Caco-2 (cell line): Measurements from ENCODE around the gene FHL1. TPM values are rescaled to one million over a fixed set of nuclear protein-coding genes. Genes with fewer than 3 reads are reported as not detected.

Experiments used
- Bru-seq: library from RNA; stranded (reverse); fragments of 400-500 nt; gene quantifications from one replicate; lab custom pipeline; 2021; lab: Mats Ljungman, UMichigan
- BruChase-seq, 2 experiments: library from RNA; stranded (reverse); fragments of 400-500 nt; gene quantifications; one replicate each; lab custom pipeline; 2021; lab: Mats Ljungman, UMichigan
- BruUV-seq: library from RNA; stranded (reverse); fragments of 400-500 nt; replicated peaks from 2 replicates; lab custom pipeline; 2021; lab: Mats Ljungman, UMichigan
- CTCF ChIA-PET: fragments of 300-600 bp; sonication (Branson Sonifier 250); formaldehyde crosslinking; loops from one replicate; lab custom pipeline; 2022; ENCODE audit warnings: antibody characterized with exemption; lab: Charles Lee
- POLR2A ChIA-PET: fragments of 300-600 bp; sonication (Branson Sonifier 250); formaldehyde crosslinking; loops from one replicate; lab custom pipeline; 2022; ENCODE audit warnings: antibody characterized with exemption; lab: Charles Lee
- DNase-seq, 2 experiments: peaks; one replicate each; pipeline versions ENCODE4 v3.0.0 to v3.0.0-alpha.2; 2020 to 2022
- H3K27me3 ChIP-seq: replicated peaks from 2 replicates; pipeline ENCODE4 v1.6.0; 2011; ENCODE audit warnings: low read length; ENCODE audit not compliant: control insufficient read depth, insufficient read depth
- H3K36me3 ChIP-seq: 2 replicates; pipeline ENCODE4 v1.5.1; 2011; ENCODE audit warnings: low read length; ENCODE audit not compliant: control insufficient read depth, insufficient read depth
- H3K4me1 ChIP-seq: fragments of 250-450 bp; sonication (Bioruptor Pico); 2 replicates; pipeline ENCODE4 v1.5.1; 2020; ENCODE audit warnings: mild to moderate bottlenecking
- H3K4me3 ChIP-seq: 2 replicates; pipeline ENCODE4 v1.5.1; 2011; ENCODE audit warnings: low read depth, mild to moderate bottlenecking, control low read depth, low read length
- H3K9me3 ChIP-seq: fragments of 250-450 bp; sonication (Bioruptor Pico); 2 replicates; pipeline ENCODE4 v1.5.1; 2020; ENCODE audit warnings: mild to moderate bottlenecking, moderate library complexity
- H3K27ac Mint-ChIP-seq: one replicate; pipeline ENCODE4 v1.8.0; 2022; ENCODE audit warnings: mixed read lengths; ENCODE audit not compliant: unreplicated experiment
- H3K27me3 Mint-ChIP-seq: one replicate; pipeline ENCODE4 v1.8.0; 2022; ENCODE audit warnings: mixed read lengths; ENCODE audit not compliant: insufficient read depth, unreplicated experiment
- H3K36me3 Mint-ChIP-seq: one replicate; pipeline ENCODE4 v1.8.0; 2022; ENCODE audit warnings: mild to moderate bottlenecking, mixed read lengths; ENCODE audit not compliant: insufficient read depth, unreplicated experiment
- H3K4me1 Mint-ChIP-seq: one replicate; pipeline ENCODE4 v1.8.0; 2022; ENCODE audit warnings: low read depth, mixed read lengths; ENCODE audit not compliant: unreplicated experiment
- H3K4me3 Mint-ChIP-seq: one replicate; pipeline ENCODE4 v1.8.0; 2022; ENCODE audit warnings: mild to moderate bottlenecking, moderate library complexity, mixed read lengths; ENCODE audit not compliant: unreplicated experiment
- H3K9me3 Mint-ChIP-seq: one replicate; pipeline ENCODE4 v1.8.0; 2022; ENCODE audit warnings: mixed read lengths; ENCODE audit not compliant: unreplicated experiment
- intact Hi-C: fragments of 100-400 bp; cut with micrococcal nuclease; formaldehyde crosslinking; loops from one replicate; pipeline ENCODE4 v1.10.0; 2022; ENCODE audit not compliant: unreplicated experiment
- long read RNA-seq: library from polyadenylated mRNA; stranded (forward); transcript quantifications from one replicate; pipeline ENCODE4 v2.0.0, GENCODE V29; 2022
- total RNA-seq: library from RNA; stranded (reverse); gene quantifications from 2 replicates; pipeline ENCODE4 v1.2.3, GENCODE V29; 2022
- TF ChIP-seq, protein P1 (sequence below), 2 experiments: fragments of 200-600 bp in 1 of 2; IDR thresholded peaks; 1 replicate in 1 of 2; 2 replicates in 1 of 2; pipeline versions ENCODE4 v1.5.1 to v1.8.0; 2011 to 2022; ENCODE audit warnings: antibody characterized with exemption in 1 of 2, control low read depth in 1 of 2, inconsistent platforms in 1 of 2, low read depth in 1 of 2, low read length in 1 of 2, mild to moderate bottlenecking in 1 of 2, moderate library complexity in 1 of 2; ENCODE audit not compliant: insufficient read depth in 1 of 2, severe bottlenecking in 1 of 2, unreplicated experiment in 1 of 2

FHL1 gene
- total RNA-seq (0.16 TPM in 1 of 2 replicates, not detected in the other), Bru-seq, nascent RNA (percentile 4 among the genes with signal in this experiment), BruChase-seq, experiment 1, labeled RNA remaining after a 2-hour chase (percentile 4 among the genes with signal in this experiment), BruChase-seq, experiment 2, labeled RNA remaining after a 6-hour chase (percentile 4 among the genes with signal in this experiment)
- long read RNA-seq, partial matches to known transcripts, result 0 of 1 reads
- long read RNA-seq, other reads (novel, unspliced or antisense), result 0 of 1 reads

DNA sequence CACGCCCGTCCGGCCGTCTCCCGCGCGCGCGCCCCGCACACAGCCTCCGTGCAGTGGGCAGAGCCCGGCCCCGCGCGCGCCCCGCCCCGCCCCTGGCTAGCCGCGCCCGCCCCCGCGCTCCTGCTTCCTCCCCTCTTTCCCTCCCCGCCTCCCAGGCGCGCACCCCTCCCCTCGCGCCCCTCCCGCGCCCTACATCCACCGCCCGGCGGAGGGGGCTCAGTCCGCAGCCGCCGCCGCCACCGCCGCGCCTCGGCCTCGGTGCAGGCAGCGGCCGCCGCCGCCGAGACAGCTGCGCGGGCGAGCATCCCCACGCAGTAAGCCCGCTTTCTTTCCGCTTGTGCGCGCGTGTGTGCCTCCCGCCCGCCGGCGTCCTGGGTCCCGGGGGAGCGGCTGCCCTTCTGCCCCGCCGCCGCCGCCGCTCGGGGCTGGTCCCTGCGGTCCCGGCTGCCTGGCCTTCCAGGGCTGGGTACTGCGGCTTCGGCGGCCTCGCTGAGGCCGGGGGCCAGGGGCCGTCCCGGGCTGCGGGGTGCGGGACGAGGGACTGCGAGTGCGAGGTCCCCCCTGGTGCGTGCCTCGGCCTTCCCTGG lies at the start of gene FHL1:
TSS of gene FHL1 (plus strand) at position 219 of the 587 bp plus-strand sequence.
- DNase-seq, result peak in 1 of 2 experiments; percentile 3
- intact Hi-C loops, result no loop called here
- peaks cover 18% of the 10 kb centered on the region for H3K27me3 Mint-ChIP-seq
- Histone ChIP-seq H3K36me3 (no peaks in the 10 kb centered on the region), H3K4me1 (no peaks in the 10 kb centered on the region), H3K27me3 (no peaks in the 10 kb centered on the region; the same call in 1 of the 2 replicates), H3K4me3 (peak within 1 kb of the TSS; percentile 32), H3K9me3 (no peaks in the 10 kb centered on the region)
- TF ChIP-seq, protein P1, sequence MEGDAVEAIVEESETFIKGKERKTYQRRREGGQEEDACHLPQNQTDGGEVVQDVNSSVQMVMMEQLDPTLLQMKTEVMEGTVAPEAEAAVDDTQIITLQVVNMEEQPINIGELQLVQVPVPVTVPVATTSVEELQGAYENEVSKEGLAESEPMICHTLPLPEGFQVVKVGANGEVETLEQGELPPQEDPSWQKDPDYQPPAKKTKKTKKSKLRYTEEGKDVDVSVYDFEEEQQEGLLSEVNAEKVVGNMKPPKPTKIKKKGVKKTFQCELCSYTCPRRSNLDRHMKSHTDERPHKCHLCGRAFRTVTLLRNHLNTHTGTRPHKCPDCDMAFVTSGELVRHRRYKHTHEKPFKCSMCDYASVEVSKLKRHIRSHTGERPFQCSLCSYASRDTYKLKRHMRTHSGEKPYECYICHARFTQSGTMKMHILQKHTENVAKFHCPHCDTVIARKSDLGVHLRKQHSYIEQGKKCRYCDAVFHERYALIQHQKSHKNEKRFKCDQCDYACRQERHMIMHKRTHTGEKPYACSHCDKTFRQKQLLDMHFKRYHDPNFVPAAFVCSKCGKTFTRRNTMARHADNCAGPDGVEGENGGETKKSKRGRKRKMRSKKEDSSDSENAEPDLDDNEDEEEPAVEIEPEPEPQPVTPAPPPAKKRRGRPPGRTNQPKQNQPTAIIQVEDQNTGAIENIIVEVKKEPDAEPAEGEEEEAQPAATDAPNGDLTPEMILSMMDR (IDR thresholded peaks at IDR 0.05; ENCODE audit: insufficient read depth in 1 of 2, low read depth in 1 of 2, low read length in 1 of 2, severe bottlenecking in 1 of 2, unreplicated experiment in 1 of 2), result no peak
- H3K4me1 Mint-ChIP-seq, result peaks cover 5% of the 10 kb centered on the region
- no peak within 1 kb of the TSS for H3K27ac Mint-ChIP-seq
- ChIA-PET CTCF (no interaction called here), POLR2A (no interaction called here)
- peak within 1 kb of the TSS; percentile 55 for H3K4me3 Mint-ChIP-seq
- H3K9me3 Mint-ChIP-seq, result no peaks in the 10 kb centered on the region
- no TSS peak for BruUV-seq
- H3K36me3 Mint-ChIP-seq, result peaks cover 6% of the 10 kb centered on the region

DNA sequence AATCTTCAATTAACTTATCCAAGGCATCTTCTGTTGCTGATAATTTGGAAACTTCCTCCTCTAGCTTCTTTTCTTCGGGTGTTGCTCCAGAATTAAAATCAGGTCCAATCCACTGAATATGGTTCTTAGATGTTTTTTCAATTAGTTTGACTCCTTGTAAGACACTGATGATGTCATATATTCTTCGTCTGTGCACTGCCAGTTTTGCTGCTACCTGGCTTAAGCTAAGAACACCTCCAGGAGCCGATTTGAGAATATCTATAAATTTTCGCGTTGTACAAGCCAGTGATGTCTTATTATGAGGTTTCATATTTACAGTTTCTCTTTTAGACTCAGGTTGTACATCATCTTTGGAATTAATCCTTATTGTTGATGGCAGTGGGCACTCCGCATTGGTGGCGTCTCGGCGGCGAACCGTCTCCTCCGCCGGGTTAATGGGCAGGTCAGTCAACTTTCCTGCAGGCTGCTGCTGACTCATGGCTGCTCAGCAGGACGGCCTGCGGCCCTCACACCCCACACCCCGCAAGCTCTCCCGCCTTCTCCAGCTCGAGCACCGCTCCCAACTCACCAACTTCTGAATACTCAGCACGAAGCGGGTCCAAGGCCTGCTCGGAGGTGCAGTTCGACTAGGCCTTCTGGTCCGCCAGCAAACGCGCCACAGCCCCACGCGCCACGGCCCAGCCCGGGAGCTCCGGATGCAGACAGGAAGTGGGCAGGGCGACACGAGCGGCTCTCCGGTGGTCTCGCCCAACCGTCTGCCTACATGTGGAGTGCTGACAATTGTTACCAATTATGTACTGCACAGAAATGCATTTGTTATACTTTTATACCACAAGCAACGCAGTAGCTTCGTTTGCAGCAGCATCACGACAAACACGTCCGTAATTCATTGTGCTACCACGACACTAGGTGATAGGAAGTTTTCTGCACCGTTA lies 49.2 kb upstream of the FHL1 start:
- no peak overlapping the region for H3K4me3 Mint-ChIP-seq
- no peaks in the 10 kb centered on the region for H3K9me3 Mint-ChIP-seq
- DNase-seq, result no peak
- Histone ChIP-seq H3K9me3 (no peaks in the 10 kb centered on the region), H3K4me3 (no peak overlapping the region), H3K36me3 (no peaks in the 10 kb centered on the region), H3K27me3 (no peaks in the 10 kb centered on the region), H3K4me1 (no peaks in the 10 kb centered on the region)
- no peaks in the 10 kb centered on the region for H3K4me1 Mint-ChIP-seq
- H3K27ac Mint-ChIP-seq, result no peak overlapping the region
- intact Hi-C loops, result no loop called here
- POLR2A ChIA-PET, result no interaction called here
- H3K36me3 Mint-ChIP-seq, result no peaks in the 10 kb centered on the region
- CTCF ChIA-PET, result no interaction called here
- H3K27me3 Mint-ChIP-seq, result no peaks in the 10 kb centered on the region
- no TSS peak for BruUV-seq
- TF ChIP-seq, protein P1 (IDR thresholded peaks at IDR 0.05; ENCODE audit: insufficient read depth in 1 of 2, low read depth in 1 of 2, low read length in 1 of 2, severe bottlenecking in 1 of 2, unreplicated experiment in 1 of 2), result no peak

DNA sequence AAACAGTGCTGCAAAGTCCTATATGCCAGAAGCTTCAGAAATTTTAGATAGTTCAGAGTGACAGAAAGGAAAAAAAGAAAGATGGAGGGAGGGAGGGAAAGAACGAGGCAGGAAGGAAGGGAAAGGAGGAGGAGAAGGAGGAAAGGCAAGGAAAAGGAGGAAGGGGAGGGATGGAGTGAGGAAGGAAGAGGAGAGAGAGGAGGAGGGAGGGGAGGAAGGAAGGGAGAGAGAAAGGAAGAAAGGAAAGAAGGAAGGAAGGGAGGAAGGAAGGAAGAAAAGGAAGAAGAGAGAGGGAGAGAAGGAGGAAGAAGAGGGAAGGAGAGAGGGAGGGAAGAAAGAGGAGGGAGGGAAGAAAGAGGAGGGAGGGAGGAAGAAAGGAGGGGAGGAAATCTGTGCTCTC lies 42.4 kb upstream of the FHL1 start:
- H3K9me3 Mint-ChIP-seq, result no peaks in the 10 kb centered on the region
- no peak overlapping the region for H3K27ac Mint-ChIP-seq
- DNase-seq, result no peak
- POLR2A ChIA-PET, result no interaction called here
- CTCF ChIA-PET, result no interaction called here
- no peaks in the 10 kb centered on the region for H3K4me1 Mint-ChIP-seq
- H3K4me1 ChIP-seq, result no peaks in the 10 kb centered on the region
- no peaks in the 10 kb centered on the region for H3K36me3 ChIP-seq
- no peaks in the 10 kb centered on the region for H3K27me3 ChIP-seq
- no peaks in the 10 kb centered on the region for H3K36me3 Mint-ChIP-seq
- peaks cover 12% of the 10 kb centered on the region for H3K27me3 Mint-ChIP-seq
- no peak overlapping the region for H3K4me3 Mint-ChIP-seq
- H3K4me3 ChIP-seq, result no peak overlapping the region
- no TSS peak for BruUV-seq
- TF ChIP-seq, protein P1 (IDR thresholded peaks at IDR 0.05; ENCODE audit: insufficient read depth in 1 of 2, low read depth in 1 of 2, low read length in 1 of 2, severe bottlenecking in 1 of 2, unreplicated experiment in 1 of 2), result no peak
- no peaks in the 10 kb centered on the region for H3K9me3 ChIP-seq
- intact Hi-C loops, result no loop called here
